K562 (cell line): ENCODE results near the gene MATN1. TPM values are rescaled to one million over a fixed set of nuclear protein-coding genes. Genes with fewer than 3 reads are reported as not detected.

Experiments
- EGR1 ChIP-seq: fragments of 450-650 bp; conservative IDR thresholded peaks from 2 replicates; pipeline ENCODE4 v1.6.1; 2017; ENCODE audit warnings: mild to moderate bottlenecking
- ELK3 ChIP-seq: fragments of 450-650 bp; formaldehyde crosslinking; IDR thresholded peaks from 2 replicates; pipeline ENCODE4 v1.4.0; 2020; ENCODE audit warnings: mild to moderate bottlenecking
- ETV1 ChIP-seq: fragments of 450-650 bp; conservative IDR thresholded peaks from 2 replicates; pipeline ENCODE4 v1.6.1; 2016; ENCODE audit warnings: missing genetic modification characterization, control low read depth, low read depth, missing compliant biosample characterization
- FOXA3 ChIP-seq, 2 experiments: fragments of 450-650 bp in 1 of 2; sonication (generic) in 1 of 2; formaldehyde crosslinking; IDR thresholded peaks in 1 of 2; conservative IDR thresholded peaks in 1 of 2; 2 replicates each; pipeline versions ENCODE4 v1.4.0 to v1.8.0; 2020 to 2022; ENCODE audit warnings: mild to moderate bottlenecking in 2 of 2, missing genetic modification reagents in 1 of 2
- GTF2E2 ChIP-seq: fragments of 200-800 bp; sonication (Bioruptor generic); IDR thresholded peaks from 2 replicates; pipeline ENCODE4 v1.6.1; 2016; ENCODE audit warnings: missing genetic modification characterization, missing compliant biosample characterization
- KLF6 ChIP-seq: fragments of 250-450 bp; sonication (Bioruptor Pico); IDR thresholded peaks from 2 replicates; pipeline ENCODE4 v1.4.0; 2020; ENCODE audit warnings: mild to moderate bottlenecking, moderate library complexity, borderline replicate concordance
- NONO ChIP-seq, 2 experiments: fragments of 200-400 bp in 1 of 2; fragments of 450-650 bp in 1 of 2; formaldehyde crosslinking in 1 of 2; IDR thresholded peaks; 2 replicates each; pipeline ENCODE4 v1.6.1; 2017; ENCODE audit warnings: low read depth in 2 of 2, mild to moderate bottlenecking in 2 of 2, moderate library complexity in 2 of 2, low read length in 1 of 2
- PKNOX1 ChIP-seq: fragments of 450-650 bp; IDR thresholded peaks from 2 replicates; pipeline ENCODE4 v1.6.1; 2016
- TSHZ1 ChIP-seq: fragments of 250-450 bp; sonication (Bioruptor Pico); IDR thresholded peaks from 2 replicates; pipeline ENCODE4 v1.4.0; 2020; ENCODE audit warnings: mild to moderate bottlenecking, moderate library complexity
- WHSC1 ChIP-seq: IDR thresholded peaks from one replicate; pipeline ENCODE4 v1.6.1; 2012; ENCODE audit warnings: low read length, control low read depth, inconsistent platforms
- ZBTB2 ChIP-seq: fragments of 450-650 bp; IDR thresholded peaks from 2 replicates; pipeline ENCODE4 v1.6.1; 2016; ENCODE audit warnings: antibody characterized with exemption
- ZBTB49 ChIP-seq: sonication (generic); formaldehyde crosslinking; IDR thresholded peaks from 2 replicates; pipeline ENCODE4 v1.8.0; 2022; ENCODE audit warnings: missing genetic modification reagents, mild to moderate bottlenecking, borderline replicate concordance
- ZFP36 ChIP-seq: fragments of 150-350 bp; IDR thresholded peaks from 2 replicates; pipeline ENCODE4 v1.6.1; 2018; ENCODE audit warnings: low read length, low read depth; ENCODE audit not compliant: partially characterized antibody
- ZHX1 ChIP-seq: fragments of 150-350 bp; conservative IDR thresholded peaks from 2 replicates; pipeline ENCODE4 v1.6.1; 2014; ENCODE audit warnings: low read length
- ZNF165 ChIP-seq: fragments of 250-450 bp; sonication (Bioruptor Pico); IDR thresholded peaks from 2 replicates; pipeline ENCODE4 v1.4.0; 2020; ENCODE audit warnings: borderline replicate concordance
- polyA plus RNA-seq, 8 experiments: library from polyadenylated mRNA; depleted of rRNA in 4 of 8; stranded (reverse) in 5 of 8; unstranded in 3 of 8; fragments of >200 nt; fragmentation: Nextera tagmentation in 2 of 8; fragmentation: Illumina TruSeq in 1 of 8; extraction: Ambion mirVana in 2 of 8; extraction: Trizol in 1 of 8; gene quantifications; 2 replicates each; pipeline versions ENCODE4 v1.2.1 to v1.2.3, GENCODE V29; 2011 to 2014; ENCODE audit warnings: inconsistent platforms in 1 of 8, missing spikeins in 1 of 8
- total RNA-seq, 7 experiments: library from RNA; depleted of rRNA in 6 of 7; stranded (reverse); fragments of >200 nt in 6 of 7; fragmentation: Illumina TruSeq in 2 of 7; extraction: Trizol in 2 of 7; gene quantifications; 2 replicates each; pipeline versions ENCODE4 v1.2.1 to v1.2.3, GENCODE V29; 2011 to 2021; ENCODE audit warnings: low replicate concordance in 1 of 7

MATN1 gene
- total and polyA plus RNA-seq, 9 of the 15 experiments (the other 6 are each of a cell fraction or from before 2014, with no cell fraction given), result 0.10 to 2.3 (median 1.2) TPM

- TF ChIP-seq ZBTB49 (CRISPR knock-in tag) (no peak), ZHX1 (no peak), TSHZ1 (CRISPR knock-in tag) (no peak), EGR1 (no peak), ZBTB2 (no peak), ELK3 (CRISPR knock-in tag) (no peak), NONO (IDR thresholded peaks at IDR 0.05; ENCODE audit: low read depth in 2 of 2, low read length in 1 of 2) (no peak), KLF6 (CRISPR knock-in tag) (no peak), PKNOX1 (0 out of 2 replicates have a peak, but pooled peaks have one; percentile 14), WHSC1 (no peak), GTF2E2 (tag) (peak; percentile 55; the same call in 1 of the 2 replicates), ZFP36 (peak; percentile 85), ZNF165 (CRISPR knock-in tag) (no peak), FOXA3 (CRISPR knock-in tag; conservative IDR thresholded peaks at IDR 0.05 in 1 of 2, IDR thresholded peaks at IDR 0.05 in 1 of 2) (no peak), ETV1 (tag) (0 out of 2 replicates have a peak, but pooled peaks have one; percentile 29)
Measured at GRCh38 chr1:30743584-30744059, 20.2 kb upstream of the MATN1 start (continued).
